Hematopoietic multipotent progenitor cell treated with erythropoietin and hydrocortisone succinate and interleukin-3 and kit ligand, for 17 days (in vitro differentiated cells): ENCODE measurements around the gene AQR.
"Not testable (repeated sequence)": the region's sequence is repeated elsewhere in the genome, so short reads cannot be mapped to it uniquely, and the experiment has no call there.

Source experiments
- DNase-seq: peaks from one replicate; pipeline ENCODE4 v3.0.0-alpha.2; 2015; ENCODE audit warnings: low spot score

AQR gene

GRCh38 chr15:34952481-34952880, 17.1 kb downstream of the AQR start:
- DNase-seq: no peak

- no peak for DNase-seq
These were observed 17.5 kb downstream of the AQR start for GRCh38 chr15:34951993-34952392.

- DNase-seq: no peak
These were observed 24.6 kb downstream of the AQR start for GRCh38 chr15:34944936-34945335.

- no peak for DNase-seq
These were observed 25.8 kb downstream of the AQR start for GRCh38 chr15:34943711-34944110.

GRCh38 chr15:34943264-34943663, 26.3 kb downstream of the AQR start:
- not testable (repeated sequence) for DNase-seq

GRCh38 chr15:34942363-34942762, 27.2 kb downstream of the AQR start:
- no peak for DNase-seq

GRCh38 chr15:34941831-34942230, 27.7 kb downstream of the AQR start:
- DNase-seq: no peak

- DNase-seq: no peak
These were observed 28.3 kb downstream of the AQR start for GRCh38 chr15:34941185-34941698.

- DNase-seq: no peak
These were observed 36.0 kb downstream of the AQR start for GRCh38 chr15:34933432-34933975.

- DNase-seq: not testable (repeated sequence)
These were observed 41.2 kb downstream of the AQR start for GRCh38 chr15:34928349-34928748.

- no peak for DNase-seq
These were observed 41.8 kb downstream of the AQR start for GRCh38 chr15:34927726-34928125.

GRCh38 chr15:34914317-34914716, 55.2 kb downstream of the AQR start:
- DNase-seq: no peak

- no peak for DNase-seq
These were observed 64.5 kb downstream of the AQR start for GRCh38 chr15:34905047-34905446.

GRCh38 chr15:34904527-34904926, 65.0 kb downstream of the AQR start:
- peak; percentile 37 for DNase-seq

GRCh38 chr15:34900748-34901147, 68.8 kb downstream of the AQR start:
- DNase-seq: no peak

- no peak for DNase-seq
These were observed 73.4 kb downstream of the AQR start for GRCh38 chr15:34896183-34896582.

- DNase-seq: no peak
These were observed 75.6 kb downstream of the AQR start for GRCh38 chr15:34893967-34894366.

GRCh38 chr15:34892963-34893591, 76.5 kb downstream of the AQR start:
- DNase-seq: no peak

GRCh38 chr15:34890424-34890823, 79.1 kb downstream of the AQR start:
- DNase-seq: no peak

GRCh38 chr15:34889476-34889875, 80.1 kb downstream of the AQR start:
- DNase-seq: no peak

- no peak for DNase-seq
These were observed 83.4 kb downstream of the AQR start for GRCh38 chr15:34886134-34886533.

- no peak for DNase-seq
These were observed 85.9 kb downstream of the AQR start for GRCh38 chr15:34883633-34884032.

GRCh38 chr15:34883042-34883441, 86.5 kb downstream of the AQR start:
- DNase-seq: no peak

GRCh38 chr15:34879107-34879506, 90.4 kb downstream of the AQR start:
- DNase-seq: no peak
